ENCODE results near the gene TSHZ1.
"Not testable (repeated sequence)": the region's sequence is repeated elsewhere in the genome, so short reads cannot be mapped to it uniquely, and the experiment has no call there.

TSHZ1 gene

GRCh38 chr18:75320506-75320905 lies 109.9 kb downstream of the TSHZ1 start:
- POLR2A ChIA-PET = no interaction called here
- TF ChIP-seq, protein P1, sequence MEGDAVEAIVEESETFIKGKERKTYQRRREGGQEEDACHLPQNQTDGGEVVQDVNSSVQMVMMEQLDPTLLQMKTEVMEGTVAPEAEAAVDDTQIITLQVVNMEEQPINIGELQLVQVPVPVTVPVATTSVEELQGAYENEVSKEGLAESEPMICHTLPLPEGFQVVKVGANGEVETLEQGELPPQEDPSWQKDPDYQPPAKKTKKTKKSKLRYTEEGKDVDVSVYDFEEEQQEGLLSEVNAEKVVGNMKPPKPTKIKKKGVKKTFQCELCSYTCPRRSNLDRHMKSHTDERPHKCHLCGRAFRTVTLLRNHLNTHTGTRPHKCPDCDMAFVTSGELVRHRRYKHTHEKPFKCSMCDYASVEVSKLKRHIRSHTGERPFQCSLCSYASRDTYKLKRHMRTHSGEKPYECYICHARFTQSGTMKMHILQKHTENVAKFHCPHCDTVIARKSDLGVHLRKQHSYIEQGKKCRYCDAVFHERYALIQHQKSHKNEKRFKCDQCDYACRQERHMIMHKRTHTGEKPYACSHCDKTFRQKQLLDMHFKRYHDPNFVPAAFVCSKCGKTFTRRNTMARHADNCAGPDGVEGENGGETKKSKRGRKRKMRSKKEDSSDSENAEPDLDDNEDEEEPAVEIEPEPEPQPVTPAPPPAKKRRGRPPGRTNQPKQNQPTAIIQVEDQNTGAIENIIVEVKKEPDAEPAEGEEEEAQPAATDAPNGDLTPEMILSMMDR (IDR thresholded peaks at IDR 0.05; ENCODE audit: control extremely low read depth, extremely low read depth, low read depth, missing control alignments) = no peak
- no peak for DNase-seq (ENCODE audit: extremely low spot score)
- CTCF ChIA-PET = no interaction called here

DNA sequence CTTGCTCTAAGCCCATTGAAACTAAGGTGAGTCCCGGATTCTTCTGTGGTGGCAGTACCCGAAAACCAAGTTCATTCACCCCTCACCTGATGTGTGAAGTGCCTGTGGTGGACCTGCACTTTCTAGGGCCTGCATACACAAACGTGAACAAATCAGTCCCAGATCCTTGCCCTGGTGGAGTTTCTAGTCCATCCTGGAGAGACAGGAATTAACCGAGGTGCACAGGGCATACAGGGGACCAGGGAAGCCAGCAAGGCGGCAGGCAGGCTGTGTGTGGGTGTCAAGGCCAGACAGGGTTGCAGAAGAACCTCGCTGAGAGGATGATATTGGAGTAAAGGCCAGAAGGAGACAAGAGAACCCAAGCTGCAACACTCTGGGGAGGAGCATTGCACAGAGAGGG lies 110.8 kb downstream of the TSHZ1 start:
- no peak for DNase-seq (ENCODE audit: extremely low spot score)
- ChIA-PET CTCF (interaction anchor here (1.3 to 1.4 kb wide), 2 partner anchors 8 to 11 kb away, joined by 3 to 4 read pairs; no protein-coding TSS in a partner anchor), POLR2A (no interaction called here)
- TF ChIP-seq, protein P1 (IDR thresholded peaks at IDR 0.05; ENCODE audit: control extremely low read depth, extremely low read depth, low read depth, missing control alignments) = no peak

- DNase-seq (ENCODE audit: extremely low spot score) = no peak
- POLR2A ChIA-PET = no interaction called here
- TF ChIP-seq, protein P1 (IDR thresholded peaks at IDR 0.05; ENCODE audit: control extremely low read depth, extremely low read depth, low read depth, missing control alignments) = no peak
- CTCF ChIA-PET = interaction anchor here (1.3 to 1.4 kb wide), 2 partner anchors 9 to 10 kb away, joined by 3 to 4 read pairs; no protein-coding TSS in a partner anchor
These were observed 111.6 kb downstream of the TSHZ1 start for GRCh38 chr18:75322206-75322605.

- POLR2A ChIA-PET = no interaction called here
- DNase-seq (ENCODE audit: extremely low spot score) = no peak
- TF ChIP-seq, protein P1 (IDR thresholded peaks at IDR 0.05; ENCODE audit: control extremely low read depth, extremely low read depth, low read depth, missing control alignments) = no peak
- CTCF ChIA-PET = interaction anchor here (1.0 to 1.1 kb wide), 2 partner anchors 11 to 13 kb away, joined by 3 read pairs; no protein-coding TSS in a partner anchor
These were observed 113.4 kb downstream of the TSHZ1 start for GRCh38 chr18:75323821-75324585.

- POLR2A ChIA-PET = no interaction called here
These were observed 114.2 kb downstream of the TSHZ1 start for GRCh38 chr18:75324686-75325257.

DNA sequence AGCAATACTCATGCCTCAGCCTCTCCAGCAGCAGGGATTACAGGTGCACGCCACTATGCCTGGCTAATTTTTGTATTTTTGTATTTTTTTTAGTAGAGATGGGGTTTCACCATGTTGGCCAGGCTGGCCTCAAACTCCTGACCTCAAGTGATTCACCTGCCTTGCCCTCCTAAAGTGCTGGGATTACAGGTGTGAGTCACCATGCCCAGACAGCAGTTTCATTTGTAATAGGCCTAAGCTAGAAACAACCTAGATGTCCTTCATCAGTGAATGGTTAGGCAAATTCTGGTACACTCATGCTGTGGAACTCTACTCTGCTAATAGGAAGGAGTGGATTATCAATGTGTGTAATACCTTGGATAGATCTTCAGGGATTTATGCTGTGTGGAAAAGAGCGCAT lies 119.2 kb downstream of the TSHZ1 start:
- POLR2A ChIA-PET, CTCF ChIA-PET: not testable (repeated sequence)

More at GRCh38 chr18:75324686-75325257, 114.2 kb downstream of the TSHZ1 start:
- TF ChIP-seq, protein P1 (IDR thresholded peaks at IDR 0.05; ENCODE audit: control extremely low read depth, extremely low read depth, low read depth, missing control alignments) = no peak
- no peak for DNase-seq (ENCODE audit: extremely low spot score)
- CTCF ChIA-PET = no interaction called here

DNA sequence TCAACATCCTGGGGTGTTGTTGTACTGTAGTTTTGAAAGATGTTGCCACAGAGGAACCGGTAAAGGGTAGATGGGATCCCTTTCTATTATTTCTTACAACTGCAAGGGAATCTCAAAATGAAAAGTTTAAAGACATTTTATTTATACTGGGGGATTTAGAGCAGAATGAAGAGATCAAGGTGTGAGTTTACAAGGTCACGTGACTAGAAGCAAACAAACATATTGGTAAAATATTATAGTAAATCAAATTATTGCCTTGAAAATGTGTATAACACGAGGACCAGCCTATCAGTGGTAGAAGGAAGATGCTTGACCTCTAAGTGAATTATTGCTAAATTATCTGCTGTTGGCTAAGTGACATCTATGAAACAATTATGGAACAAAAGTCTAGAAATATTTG lies 119.7 kb downstream of the TSHZ1 start:
- ChIA-PET POLR2A (no interaction called here), CTCF (no interaction called here)
- TF ChIP-seq, protein P1 (IDR thresholded peaks at IDR 0.05; ENCODE audit: control extremely low read depth, extremely low read depth, low read depth, missing control alignments) = no peak
- DNase-seq (ENCODE audit: extremely low spot score) = no peak

More for the DNA sequence above, 119.2 kb downstream of the TSHZ1 start:
- not testable (repeated sequence) for DNase-seq (ENCODE audit: extremely low spot score)

Measured in GM10248 (cell line).